GM21576 (cell line): ENCODE data around the gene HOMER2.
A peak's percentile ranks its signal among the peaks of the same experiment; 100 is the strongest.
"Not testable (repeated sequence)": the region's sequence is repeated elsewhere in the genome, so short reads cannot be mapped to it uniquely, and the experiment has no call there.

ENCODE experiments used
- ATAC-seq: cut with Tn5 transposase; IDR thresholded peaks from one replicate; pipeline ENCODE4 v1.9.1; 2021; ENCODE audit warnings: mild to moderate bottlenecking, moderate library complexity; ENCODE audit not compliant: unreplicated experiment

Gene HOMER2

DNA sequence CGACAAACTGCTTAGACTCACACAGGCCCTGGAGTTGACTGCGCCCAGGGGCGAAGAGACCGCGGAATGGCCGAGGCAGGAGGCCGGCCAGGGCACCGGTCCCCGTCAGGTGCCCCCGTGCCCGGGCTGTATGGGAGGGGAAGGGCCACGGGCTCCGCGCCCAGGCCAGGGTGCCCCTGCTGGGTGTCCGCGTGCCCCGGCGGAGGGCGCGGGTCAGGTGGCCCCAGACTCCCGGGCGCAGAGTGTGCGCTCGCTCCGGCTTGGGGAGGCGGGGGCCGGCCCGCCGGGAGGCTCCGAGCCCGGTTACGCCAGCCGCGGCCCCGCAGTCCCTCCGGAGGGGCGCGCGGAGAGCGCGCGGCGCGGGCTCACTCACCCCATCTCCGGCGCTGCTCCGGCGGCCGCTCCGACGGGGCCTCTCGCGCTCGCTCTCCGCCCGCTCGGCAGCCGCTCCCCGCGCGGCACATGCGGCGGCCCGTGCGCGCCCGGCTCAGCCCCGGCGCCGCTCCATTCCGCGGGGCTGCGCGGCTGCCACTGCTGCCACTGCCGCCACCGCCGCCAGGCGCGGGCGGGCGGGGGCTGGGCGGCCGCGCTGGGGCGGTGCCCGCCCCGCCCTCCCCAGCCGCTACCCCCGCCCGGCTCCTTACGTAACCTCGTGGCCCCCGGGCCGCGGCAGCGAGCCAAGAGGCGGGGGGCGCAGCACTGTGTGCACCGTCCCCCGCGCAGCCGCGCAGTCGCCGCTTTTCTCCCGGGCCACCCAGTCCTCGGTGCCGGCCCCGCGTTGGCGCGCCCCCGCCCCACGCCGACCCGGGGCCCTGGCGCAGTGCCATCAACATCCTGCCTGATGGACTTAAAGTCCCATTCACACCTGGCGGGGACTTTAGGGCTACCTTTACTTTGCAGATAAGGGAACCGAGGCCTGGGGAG is at the start of gene HOMER2:
Gene HOMER2, minus strand, starts transcription at position 563 of the 924 bp plus-strand sequence. Its CDS starts 185 bp downstream, at position 378.
- ATAC-seq: no peak

DNA sequence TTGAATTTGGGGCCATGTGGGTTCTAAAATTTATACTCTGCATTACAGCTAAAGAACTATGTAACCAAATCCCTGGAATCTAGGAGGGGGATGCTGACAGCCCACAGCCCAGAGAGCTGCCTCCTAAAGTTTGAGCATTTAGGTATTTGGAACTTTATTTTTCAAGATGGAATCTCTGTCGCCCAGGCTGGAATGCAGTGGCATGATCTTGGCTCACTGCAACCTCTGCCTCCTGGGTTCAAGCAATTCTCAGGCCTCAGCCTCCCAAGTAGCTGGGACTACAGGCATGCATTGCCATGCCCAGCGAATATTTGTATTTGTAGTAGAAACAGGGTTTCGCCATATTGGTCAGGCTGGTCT is 48.1 kb upstream of the HOMER2 start:
- not testable (repeated sequence) for ATAC-seq

DNA sequence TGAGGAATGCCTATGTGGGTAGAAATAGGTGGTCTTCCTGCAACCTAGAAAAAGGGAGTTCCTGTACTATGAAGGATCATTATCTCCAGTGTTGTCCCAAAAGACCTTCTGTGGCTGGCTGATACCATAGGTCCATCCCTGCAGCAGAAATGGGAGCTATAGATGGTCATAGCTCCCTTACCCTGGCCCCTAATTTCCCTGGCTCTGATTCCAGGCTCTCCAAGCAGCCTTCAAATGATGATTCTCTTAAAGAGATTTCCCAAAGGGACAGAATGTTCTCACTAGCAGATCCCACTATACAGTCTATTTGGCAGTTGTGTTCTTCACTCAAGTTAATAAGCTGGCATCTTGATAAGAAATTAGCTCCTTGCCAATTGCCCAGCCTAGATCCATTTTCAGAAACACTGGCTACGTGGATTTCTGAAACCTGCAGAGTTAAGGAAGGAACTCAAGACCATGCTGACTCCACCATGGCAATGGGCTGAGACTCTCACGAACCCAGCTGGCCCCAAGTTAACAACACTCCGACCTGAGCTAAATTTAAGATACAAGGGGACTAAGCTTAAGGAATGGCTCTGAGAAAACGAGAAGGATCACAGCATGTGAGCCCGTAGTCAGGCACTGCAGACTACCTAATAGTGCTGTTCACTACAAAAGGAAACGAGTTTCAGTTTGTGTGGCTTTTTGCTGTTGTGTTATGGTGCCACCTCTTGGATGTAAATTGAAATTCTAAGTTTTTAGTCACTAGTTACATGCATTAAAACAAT is 47.6 kb upstream of the HOMER2 start:
- ATAC-seq: peak; percentile 60

DNA sequence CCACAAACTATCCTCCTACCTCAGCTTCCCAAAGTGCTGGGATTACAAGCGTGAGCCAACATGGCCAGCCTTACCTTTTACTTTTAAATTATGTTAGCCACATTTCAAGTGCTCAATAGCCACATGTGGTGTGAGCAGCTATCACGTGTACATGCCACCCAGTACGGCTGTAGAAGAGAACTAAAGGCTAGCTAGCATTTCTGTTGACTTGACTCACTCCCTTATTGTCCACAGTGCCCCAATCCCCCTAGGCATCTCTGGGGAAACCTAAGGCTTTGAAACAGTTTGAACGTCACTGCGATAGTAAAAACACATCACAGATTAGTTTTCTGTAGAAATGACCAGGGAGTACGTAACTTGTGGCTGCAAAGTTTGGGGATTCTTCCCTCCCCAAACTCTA is 46.9 kb upstream of the HOMER2 start:
- no peak for ATAC-seq

DNA sequence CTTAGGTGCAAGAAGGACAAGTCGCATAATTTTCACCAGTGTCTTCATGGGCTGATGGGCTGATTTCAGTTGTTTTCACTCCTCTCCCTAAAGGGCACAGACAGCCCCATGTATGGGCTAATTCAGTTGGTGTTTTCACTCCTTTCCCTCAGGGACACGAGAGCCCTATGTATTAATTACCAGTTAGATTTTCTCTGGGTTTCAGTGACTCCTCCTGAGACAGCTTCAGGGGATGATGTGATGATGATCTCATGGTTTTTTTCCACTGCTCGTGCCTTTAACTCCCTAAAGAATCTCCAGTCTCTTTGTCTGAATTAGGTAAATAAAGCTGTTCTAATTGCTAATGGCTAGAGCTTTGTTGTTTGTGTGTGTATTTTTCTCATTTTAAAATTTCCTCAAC is 43.4 kb upstream of the HOMER2 start:
- no peak for ATAC-seq

DNA sequence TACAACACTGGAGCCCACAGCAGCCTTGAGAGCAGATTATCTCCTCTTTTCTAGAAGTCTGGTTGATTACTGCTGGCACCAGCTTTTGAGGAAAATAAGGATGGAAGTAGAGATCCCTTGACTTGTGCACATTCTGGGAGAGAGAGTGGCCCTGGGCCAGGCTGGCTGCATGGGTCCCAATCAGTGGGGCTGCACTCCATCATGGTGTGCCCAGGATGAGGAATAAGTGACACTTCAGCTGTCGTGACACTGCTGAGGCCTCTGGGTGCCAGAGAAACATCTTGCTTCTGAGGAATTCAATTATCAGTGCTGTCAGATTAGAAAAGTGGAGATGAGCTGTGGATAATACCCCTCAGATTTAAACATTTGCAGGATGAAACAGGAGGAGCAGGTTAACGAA is 42.6 kb upstream of the HOMER2 start:
- no peak for ATAC-seq

DNA sequence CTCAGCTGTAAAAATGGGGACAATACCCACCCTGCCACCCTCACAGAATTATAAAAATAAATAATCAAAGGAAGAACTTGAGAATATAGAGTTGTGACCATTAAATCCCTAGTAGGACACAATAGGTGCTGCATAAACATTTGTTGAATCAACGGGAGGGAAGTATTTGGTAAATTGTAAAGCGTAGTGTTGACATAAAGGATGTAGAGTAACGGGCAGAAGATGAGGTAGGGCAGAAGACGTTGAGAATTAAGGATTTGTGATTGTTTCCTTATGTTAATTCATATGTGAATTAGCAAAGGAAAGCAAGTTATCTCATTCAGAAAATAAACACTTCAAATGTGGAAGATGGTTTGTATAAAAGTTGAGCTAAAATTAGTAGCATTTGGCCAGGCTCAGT is 40.6 kb upstream of the HOMER2 start:
- ATAC-seq: no peak

DNA sequence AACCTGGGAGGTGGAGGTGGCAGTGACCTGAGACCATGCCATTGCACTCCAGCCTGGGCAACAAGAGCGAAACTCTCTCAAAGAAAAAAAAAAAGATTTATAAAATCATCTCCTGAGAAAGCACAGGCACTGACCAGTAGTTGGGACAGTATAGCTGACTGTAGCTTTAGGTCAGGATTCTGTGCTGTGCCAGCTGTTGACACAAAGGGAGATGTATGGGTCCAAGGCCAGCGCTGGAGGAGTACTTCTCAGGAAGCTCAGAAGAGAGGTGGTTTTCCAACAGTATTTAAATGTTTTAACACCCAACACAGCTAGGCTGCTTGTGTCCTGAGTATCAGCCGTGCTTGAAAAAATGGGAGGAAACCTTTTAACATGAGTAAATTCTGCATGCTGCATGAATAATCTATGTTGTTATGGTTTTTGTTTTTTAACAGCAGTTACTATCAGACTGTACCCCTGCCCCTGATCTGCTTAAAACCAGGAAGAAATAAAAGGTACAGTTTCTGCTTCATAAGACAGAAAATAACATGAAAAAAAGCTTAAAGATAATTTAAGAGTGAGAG is 40.0 kb upstream of the HOMER2 start:
- no peak for ATAC-seq

DNA sequence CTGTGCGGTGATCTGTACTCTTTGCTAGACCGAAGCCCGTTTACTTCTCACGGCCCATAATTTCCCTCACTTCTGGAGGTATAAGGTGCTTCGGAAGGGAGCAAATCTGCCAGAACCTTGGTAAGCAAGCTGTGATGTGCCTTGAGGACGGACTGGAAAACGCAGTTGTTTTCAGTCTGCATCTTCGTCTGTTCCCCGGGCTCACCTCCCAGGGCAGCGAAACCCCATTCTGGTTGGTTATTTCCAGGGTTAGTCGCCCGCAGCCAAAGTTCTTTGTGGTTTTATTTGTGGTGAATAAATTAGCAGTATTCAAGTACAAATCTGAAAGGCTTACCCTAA is 33.9 kb upstream of the HOMER2 start:
- no peak for ATAC-seq

DNA sequence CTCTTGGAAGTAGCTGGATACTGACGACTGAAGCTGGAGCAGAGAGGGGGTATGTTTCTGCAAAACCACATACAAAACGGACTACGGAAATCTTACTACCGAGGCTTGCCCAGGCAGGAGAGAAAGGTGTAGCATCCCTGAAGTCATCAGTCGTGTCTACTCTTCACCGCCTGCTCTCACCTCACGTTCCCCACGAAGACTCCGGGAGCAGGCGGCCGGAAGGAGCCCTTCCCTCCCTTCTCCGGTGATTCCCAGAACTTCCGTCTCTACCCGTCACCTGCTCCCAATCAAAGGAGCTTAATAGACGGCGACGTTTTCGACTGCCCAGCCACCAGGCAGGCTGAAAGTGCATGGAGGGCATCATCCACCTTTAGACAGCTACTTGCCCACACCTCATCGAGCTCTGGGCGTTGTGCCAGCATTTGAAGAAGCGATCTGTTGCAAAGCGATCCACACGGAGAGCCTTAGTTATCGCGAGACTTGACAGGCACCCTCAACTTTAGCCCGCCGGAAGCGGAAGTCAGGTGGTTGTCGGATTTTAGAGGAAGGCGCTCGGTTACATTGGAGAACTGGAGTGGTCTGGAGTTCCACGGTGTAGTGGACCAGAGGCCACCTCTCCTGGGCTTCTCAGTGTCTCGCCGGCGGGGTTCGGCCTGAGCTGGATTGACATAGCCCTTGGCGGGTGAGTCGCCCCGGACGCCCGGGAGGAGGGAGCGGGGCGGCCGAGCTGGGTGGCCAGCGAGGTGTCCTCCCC is 33.3 kb upstream of the HOMER2 start, which contains the start of gene RAMAC:
Gene RAMAC, plus strand, starts transcription at position 523 of the 754 bp plus-strand sequence. CDS start 2,809 bp downstream, outside the sequence.
- ATAC-seq: peak; percentile 98

DNA sequence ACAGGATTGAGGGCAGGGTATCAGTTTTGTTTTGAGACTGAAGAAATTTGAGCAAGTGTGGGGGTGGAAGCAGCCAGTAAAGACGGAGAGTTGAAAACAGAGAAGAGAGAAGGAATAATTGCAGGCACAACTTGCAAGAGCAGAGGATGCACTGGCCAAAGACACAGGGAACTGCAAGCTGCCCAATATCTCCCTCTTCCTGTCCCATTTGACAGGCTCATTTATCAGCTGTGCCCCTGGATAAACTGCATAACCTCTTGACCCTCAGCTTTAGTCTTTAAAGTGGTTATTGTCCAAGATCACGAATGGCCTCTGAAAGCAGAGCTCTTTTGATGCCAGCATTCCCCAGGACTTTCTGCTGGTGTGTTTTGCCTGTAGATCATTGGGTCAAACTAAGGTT is 28.5 kb upstream of the HOMER2 start:
- no peak for ATAC-seq

DNA sequence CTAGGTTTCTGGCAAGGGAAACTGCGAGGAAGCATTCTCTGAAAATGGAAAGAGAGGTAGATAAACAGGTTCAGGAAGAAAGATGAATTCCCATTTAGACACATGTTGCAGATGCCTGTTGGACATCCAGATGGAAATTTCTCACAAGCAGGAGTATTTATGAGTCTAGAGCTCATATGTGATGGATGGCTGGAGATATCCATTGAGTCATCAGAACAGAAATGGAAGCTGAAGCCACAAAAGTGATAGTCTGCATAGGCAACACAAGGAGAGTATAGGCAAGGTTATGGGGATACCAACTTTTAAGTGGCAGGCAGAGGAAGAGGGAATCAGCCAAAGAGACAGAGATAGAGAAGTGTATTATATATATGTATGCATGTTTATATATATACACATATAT is 27.2 kb upstream of the HOMER2 start:
- ATAC-seq: no peak

DNA sequence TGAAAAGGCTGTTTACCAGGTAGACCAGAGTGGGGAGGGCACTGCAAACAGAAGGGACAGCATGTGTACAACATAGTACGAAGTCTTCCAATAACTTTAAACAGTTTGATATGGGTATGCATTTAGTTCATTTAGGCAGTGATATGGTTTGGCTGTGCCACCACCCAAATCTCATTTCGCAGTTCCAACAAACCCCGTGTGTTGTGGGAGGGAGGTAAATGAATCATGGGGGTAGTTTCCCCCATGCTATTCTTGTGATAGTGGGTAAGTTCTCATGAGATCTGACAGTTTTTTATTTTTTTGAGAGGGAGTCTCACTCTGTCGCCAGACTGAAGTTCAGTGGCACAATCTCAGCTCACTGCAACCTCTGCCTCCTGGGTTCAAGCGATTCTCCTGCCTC is 25.9 kb upstream of the HOMER2 start:
- ATAC-seq: no peak

DNA sequence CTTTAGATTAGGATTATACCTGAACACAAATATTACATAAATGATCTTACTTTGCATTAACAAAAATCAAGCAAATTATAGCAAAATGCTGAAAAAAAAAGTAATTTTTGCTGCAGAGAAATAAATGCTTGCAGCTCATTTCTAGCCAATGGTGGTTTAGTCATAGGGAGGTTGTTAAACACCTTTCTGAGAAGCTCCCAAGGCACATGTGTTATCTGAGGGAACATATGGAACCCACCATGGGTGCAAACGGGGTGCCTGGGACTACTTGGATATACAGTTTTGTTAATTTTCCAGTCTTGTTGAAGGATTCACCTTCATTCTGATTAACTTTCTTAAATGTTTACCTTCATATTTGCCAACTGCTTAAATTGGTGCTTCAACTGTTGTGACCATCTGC is 24.6 kb upstream of the HOMER2 start:
- ATAC-seq: no peak

DNA sequence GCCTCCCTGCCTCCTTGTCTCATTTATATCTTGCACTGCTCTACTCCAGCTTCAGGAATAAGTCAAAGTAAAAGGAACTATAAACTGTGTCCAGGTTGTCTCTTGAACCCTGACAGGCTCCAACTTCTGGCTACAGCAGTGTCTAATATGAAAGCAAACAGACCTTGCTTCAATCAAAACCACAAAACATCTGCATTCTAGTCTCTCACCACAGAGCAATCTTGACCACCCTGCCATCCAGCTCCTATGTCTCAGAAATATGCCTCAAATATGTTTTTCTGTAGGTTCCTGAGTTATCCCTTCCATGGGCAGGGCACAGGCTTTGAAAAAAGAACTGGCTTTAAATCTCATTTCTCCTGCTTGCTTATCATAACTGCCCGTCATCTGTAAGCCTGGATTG is 20.5 kb upstream of the HOMER2 start:
- ATAC-seq: no peak

DNA sequence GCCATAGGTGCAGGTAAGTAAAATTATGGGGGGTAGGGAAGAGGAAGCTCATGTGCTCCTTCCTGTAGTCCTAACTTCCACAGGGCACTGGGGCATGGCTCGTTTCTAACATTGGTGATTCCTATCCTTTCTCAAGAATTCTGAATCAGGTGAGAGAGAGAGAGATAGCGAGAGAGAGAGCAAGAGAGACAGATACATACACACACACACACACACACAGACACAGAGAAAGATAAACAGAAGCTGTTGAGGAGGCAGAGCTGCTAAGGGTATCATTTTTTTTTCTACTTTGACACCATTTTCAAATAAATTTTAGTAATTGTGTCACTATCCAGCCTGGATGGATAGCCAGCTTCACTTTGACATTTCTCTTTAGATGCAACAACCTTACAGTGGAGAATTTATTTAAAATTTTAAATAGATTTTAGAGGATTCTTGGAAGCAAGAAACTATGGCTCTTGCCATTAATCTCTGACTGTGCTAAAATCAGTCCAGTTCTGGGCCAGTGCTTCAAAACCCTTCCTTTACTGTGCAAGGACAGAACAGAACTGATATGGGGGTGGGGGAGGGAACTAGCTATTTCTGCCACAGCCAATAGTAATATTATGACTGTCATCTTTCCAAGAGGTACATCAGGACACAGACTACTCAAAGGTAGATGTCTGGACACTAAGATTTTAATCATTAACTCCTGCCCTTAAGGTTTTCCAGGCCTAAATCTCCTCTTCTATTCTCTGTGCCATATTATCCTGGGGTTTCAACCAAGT is 18.9 kb upstream of the HOMER2 start:
- ATAC-seq: no peak

DNA sequence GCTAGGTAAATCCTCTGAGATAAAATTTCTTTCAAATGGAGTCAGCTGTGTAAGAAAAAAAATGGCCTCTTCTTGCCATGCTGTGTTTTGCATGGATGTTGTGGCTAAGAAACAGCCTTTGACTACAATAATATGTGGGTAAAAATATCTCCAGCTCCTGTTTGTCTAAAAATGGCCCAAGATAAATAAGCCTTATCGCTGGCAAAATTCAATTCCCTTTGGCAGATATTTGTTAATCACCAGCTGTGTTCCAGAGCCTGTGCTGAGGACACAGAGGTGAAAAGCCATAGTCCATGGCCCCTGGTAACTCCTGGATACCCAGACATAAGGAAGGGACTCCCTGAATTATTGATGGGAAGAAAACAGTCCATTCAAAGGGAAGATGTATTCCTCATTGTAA is 18.2 kb upstream of the HOMER2 start:
- ATAC-seq: no peak

DNA sequence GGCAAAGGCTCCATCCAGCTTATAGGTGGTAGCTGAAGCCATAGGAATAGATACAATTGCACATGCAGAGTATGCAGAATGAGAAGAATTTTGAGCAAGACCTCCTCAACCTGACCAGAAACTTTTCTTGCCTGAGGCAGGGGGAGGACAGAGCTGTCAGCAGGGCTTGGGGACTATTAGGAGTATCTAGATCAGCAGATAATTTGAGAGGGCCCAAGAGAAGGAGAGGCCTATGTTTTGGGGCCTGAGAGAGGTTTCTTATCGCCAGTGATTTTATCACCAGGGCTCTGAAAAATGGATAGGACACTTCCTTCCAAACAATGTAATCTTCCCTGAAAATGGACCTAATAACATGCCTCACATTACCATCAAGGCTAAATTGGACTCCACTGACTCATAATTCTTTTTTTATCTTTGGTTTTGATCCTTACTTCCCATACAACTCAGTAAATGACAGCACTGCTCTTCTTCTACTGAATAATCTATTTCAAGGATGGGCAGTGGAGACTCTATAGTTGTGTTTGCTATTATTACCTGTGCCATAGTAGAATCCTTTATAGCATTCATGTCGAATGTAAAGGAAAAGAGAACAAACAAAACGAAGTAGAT is 17.7 kb upstream of the HOMER2 start:
- no peak for ATAC-seq

DNA sequence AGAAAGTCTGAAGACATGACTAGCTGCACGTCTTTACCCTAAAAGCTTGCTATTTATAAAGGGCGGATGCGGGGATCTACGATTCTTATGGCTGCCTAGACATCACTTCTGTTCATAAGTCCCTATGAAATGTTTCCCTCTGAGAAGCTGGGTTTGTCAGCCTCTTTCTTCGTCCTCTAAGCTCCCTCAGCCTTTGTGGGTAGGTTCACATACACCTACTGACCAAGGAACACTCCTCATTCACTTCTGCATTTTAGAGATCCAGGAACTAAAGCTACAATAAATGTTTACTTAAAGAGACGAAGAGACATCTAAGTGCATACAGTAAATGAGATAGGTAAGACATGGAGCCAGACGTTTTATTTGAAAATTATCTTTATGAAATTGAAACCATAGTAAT is 16.8 kb upstream of the HOMER2 start:
- no peak for ATAC-seq

DNA sequence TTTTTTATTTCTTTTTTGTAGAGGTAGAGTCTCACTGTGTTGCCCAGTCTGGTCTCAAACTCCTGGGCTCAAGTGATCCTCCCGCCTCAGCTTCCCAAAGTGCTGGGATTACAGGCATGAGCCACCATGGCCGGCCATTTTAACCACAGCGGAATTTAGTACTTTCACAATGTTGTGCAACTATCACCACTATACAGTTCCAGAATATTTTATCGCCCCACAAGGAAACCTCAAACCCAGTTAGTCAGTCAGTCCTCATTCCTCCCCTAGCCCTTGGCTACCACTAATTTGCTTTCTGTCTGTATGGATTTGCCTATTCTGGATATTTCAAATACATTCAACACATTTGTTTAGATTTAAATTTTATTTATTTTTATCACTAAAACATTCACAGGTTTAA is 15.5 kb upstream of the HOMER2 start:
- ATAC-seq: no peak
